Measurements from ENCODE around the gene LPCAT1. TPM values are rescaled to one million over a fixed set of nuclear protein-coding genes. Genes with fewer than 3 reads are reported as not detected.
"Not testable (repeated sequence)": the region's sequence is repeated elsewhere in the genome, so short reads cannot be mapped to it uniquely, and the experiment has no call there.

LPCAT1 gene
- total RNA-seq, 1 donor from 2014 or later, result 18.7 TPM

- no peak for DNase-seq (ENCODE audit: low read depth in 2 of 2)
Observed at GRCh38 chr5:1541702-1542400, 18.1 kb upstream of the LPCAT1 start.

- no peak for DNase-seq (ENCODE audit: low read depth in 2 of 2)
Observed at GRCh38 chr5:1540831-1541701, 17.3 kb upstream of the LPCAT1 start.

- no peak for DNase-seq (ENCODE audit: low read depth in 2 of 2)
Observed at GRCh38 chr5:1540166-1540565, 16.4 kb upstream of the LPCAT1 start.

GRCh38 chr5:1539393-1540161 is 15.8 kb upstream of the LPCAT1 start:
- not testable (repeated sequence) for DNase-seq (ENCODE audit: low read depth in 2 of 2)

- no peak for DNase-seq (ENCODE audit: low read depth in 2 of 2)
Observed at GRCh38 chr5:1538741-1539392, 15.1 kb upstream of the LPCAT1 start.

- DNase-seq (ENCODE audit: low read depth in 2 of 2), result no peak
Observed at GRCh38 chr5:1538276-1538675, 14.5 kb upstream of the LPCAT1 start.

GRCh38 chr5:1537603-1538154 is 13.9 kb upstream of the LPCAT1 start:
- no peak for DNase-seq (ENCODE audit: low read depth in 2 of 2)

- no peak for DNase-seq (ENCODE audit: low read depth in 2 of 2)
Observed at GRCh38 chr5:1536871-1537602, 13.3 kb upstream of the LPCAT1 start.

- DNase-seq (ENCODE audit: low read depth in 2 of 2), result no peak
Observed at GRCh38 chr5:1536322-1536845, 12.6 kb upstream of the LPCAT1 start.

GRCh38 chr5:1535646-1536045 is 11.9 kb upstream of the LPCAT1 start:
- no peak for DNase-seq (ENCODE audit: low read depth in 2 of 2)

- no peak for DNase-seq (ENCODE audit: low read depth in 2 of 2)
Observed at GRCh38 chr5:1532384-1532783, 8.6 kb upstream of the LPCAT1 start.

GRCh38 chr5:1529498-1529897 is 5.7 kb upstream of the LPCAT1 start:
- DNase-seq (ENCODE audit: low read depth in 2 of 2), result no peak

GRCh38 chr5:1527533-1528205 is 3.9 kb upstream of the LPCAT1 start:
- no peak for DNase-seq (ENCODE audit: low read depth in 2 of 2)

GRCh38 chr5:1526681-1527131 is 2.9 kb upstream of the LPCAT1 start:
- DNase-seq (ENCODE audit: low read depth in 2 of 2), result no peak

GRCh38 chr5:1526190-1526631 is 2.5 kb upstream of the LPCAT1 start:
- no peak for DNase-seq (ENCODE audit: low read depth in 2 of 2)

- no peak for DNase-seq (ENCODE audit: low read depth in 2 of 2)
Observed at GRCh38 chr5:1525624-1526189, 1.9 kb upstream of the LPCAT1 start.

- no peak for DNase-seq (ENCODE audit: low read depth in 2 of 2)
Observed at GRCh38 chr5:1524799-1525623, 1.3 kb upstream of the LPCAT1 start.

GRCh38 chr5:1524481-1524798 is 680 bp upstream of the LPCAT1 start:
- DNase-seq (ENCODE audit: low read depth in 2 of 2), result no peak

- no peak for DNase-seq (ENCODE audit: low read depth in 2 of 2)
Observed at GRCh38 chr5:1523480-1523792, 324 bp downstream of the LPCAT1 start.

Measured in dermis microvascular lymphatic vessel endothelial cell (primary cell).